Measurements from ENCODE around the gene HTR7. TPM values are rescaled to one million over a fixed set of nuclear protein-coding genes. Genes with fewer than 3 reads are reported as not detected.
A peak's percentile ranks its signal among the peaks of the same experiment; 100 is the strongest.

HTR7 gene
- total RNA-seq, 1 donor from 2014 or later: 16.3 TPM

GRCh38 chr10:90787393-90788198 is 70.2 kb downstream of the HTR7 start:
- DNase-seq (ENCODE audit: low read depth): peak; percentile 55
- Histone ChIP-seq H3K27me3 (ENCODE audit: control insufficient read depth, insufficient read depth, low read length) (no peaks in the 10 kb centered on the region), H3K4me3 (ENCODE audit: low read depth, low read length) (no peak overlapping the region), H3K36me3 (ENCODE audit: control insufficient read depth, insufficient read depth, low read length) (no peaks in the 10 kb centered on the region)
- FAIRE-seq: no peak
- peak; percentile 67 for TF ChIP-seq CTCF (IDR thresholded peaks at IDR 0.05; ENCODE audit: insufficient read depth, low read length, severe bottlenecking)

- Histone ChIP-seq H3K36me3 (ENCODE audit: control insufficient read depth, insufficient read depth, low read length) (no peaks in the 10 kb centered on the region), H3K4me3 (ENCODE audit: low read depth, low read length) (no peak overlapping the region), H3K27me3 (ENCODE audit: control insufficient read depth, insufficient read depth, low read length) (no peaks in the 10 kb centered on the region)
- FAIRE-seq: no peak
- no peak for TF ChIP-seq CTCF (IDR thresholded peaks at IDR 0.05; ENCODE audit: insufficient read depth, low read length, severe bottlenecking)
- DNase-seq (ENCODE audit: low read depth): no peak
Measured at GRCh38 chr10:90785782-90786181, 72.1 kb downstream of the HTR7 start.

- Histone ChIP-seq H3K4me3 (ENCODE audit: low read depth, low read length) (no peak overlapping the region), H3K36me3 (ENCODE audit: control insufficient read depth, insufficient read depth, low read length) (no peaks in the 10 kb centered on the region), H3K27me3 (ENCODE audit: control insufficient read depth, insufficient read depth, low read length) (no peaks in the 10 kb centered on the region)
- FAIRE-seq (no peak), DNase-seq (ENCODE audit: low read depth) (no peak)
- no peak for TF ChIP-seq CTCF (IDR thresholded peaks at IDR 0.05; ENCODE audit: insufficient read depth, low read length, severe bottlenecking)
Measured at GRCh38 chr10:90784771-90785170, 73.1 kb downstream of the HTR7 start.

GRCh38 chr10:90780488-90780887 is 77.4 kb downstream of the HTR7 start:
- no peaks in the 10 kb centered on the region for H3K27me3 ChIP-seq (ENCODE audit: control insufficient read depth, insufficient read depth, low read length)
- no peak for TF ChIP-seq CTCF (IDR thresholded peaks at IDR 0.05; ENCODE audit: insufficient read depth, low read length, severe bottlenecking)
- H3K36me3 ChIP-seq (ENCODE audit: control insufficient read depth, insufficient read depth, low read length): no peaks in the 10 kb centered on the region
- DNase-seq (ENCODE audit: low read depth): no peak
- FAIRE-seq: no peak
- H3K4me3 ChIP-seq (ENCODE audit: low read depth, low read length): no peak overlapping the region

- H3K27me3 ChIP-seq (ENCODE audit: control insufficient read depth, insufficient read depth, low read length): no peaks in the 10 kb centered on the region
- FAIRE-seq (no peak), DNase-seq (ENCODE audit: low read depth) (peak; percentile 46)
- no peaks in the 10 kb centered on the region for H3K36me3 ChIP-seq (ENCODE audit: control insufficient read depth, insufficient read depth, low read length)
- no peak overlapping the region for H3K4me3 ChIP-seq (ENCODE audit: low read depth, low read length)
- peak; percentile 32 for TF ChIP-seq CTCF (IDR thresholded peaks at IDR 0.05; ENCODE audit: insufficient read depth, low read length, severe bottlenecking)
Measured at GRCh38 chr10:90779548-90779947, 78.3 kb downstream of the HTR7 start.

- peak; percentile 18 for FAIRE-seq
- no peak for TF ChIP-seq CTCF (IDR thresholded peaks at IDR 0.05; ENCODE audit: insufficient read depth, low read length, severe bottlenecking)
- no peak for DNase-seq (ENCODE audit: low read depth)
- Histone ChIP-seq H3K36me3 (ENCODE audit: control insufficient read depth, insufficient read depth, low read length) (no peaks in the 10 kb centered on the region), H3K4me3 (ENCODE audit: low read depth, low read length) (no peak overlapping the region), H3K27me3 (ENCODE audit: control insufficient read depth, insufficient read depth, low read length) (no peaks in the 10 kb centered on the region)
Measured at GRCh38 chr10:90777621-90778020, 80.2 kb downstream of the HTR7 start.
